ENCODE results near the gene ITGA5. TPM values are rescaled to one million over a fixed set of nuclear protein-coding genes. Genes with fewer than 3 reads are reported as not detected.
A peak's percentile ranks its signal among the peaks of the same experiment; 100 is the strongest.

ITGA5 gene
- 102 TPM for total RNA-seq
- long read RNA-seq, full-length matches to known transcripts, result 2 of 36 reads
- long read RNA-seq, partial matches to known transcripts, result 29 of 36 reads
- long read RNA-seq, other reads (novel, unspliced or antisense), result 5 of 36 reads

GRCh38 chr12:54419088-54419887 lies at the start of gene ITGA5:
Gene ITGA5 (minus strand): TSS chr12:54419266. CDS start chr12:54419198, 68 bp downstream.
- H3K4me1 ChIP-seq, result peaks cover 34% of the 10 kb centered on the region
- peak within 1 kb of the TSS; percentile 86 for H3K27ac ChIP-seq
- no peaks in the 10 kb centered on the region for H3K9me3 ChIP-seq
- DNase-seq, result peak; percentile 87
- TF ChIP-seq, protein P1, sequence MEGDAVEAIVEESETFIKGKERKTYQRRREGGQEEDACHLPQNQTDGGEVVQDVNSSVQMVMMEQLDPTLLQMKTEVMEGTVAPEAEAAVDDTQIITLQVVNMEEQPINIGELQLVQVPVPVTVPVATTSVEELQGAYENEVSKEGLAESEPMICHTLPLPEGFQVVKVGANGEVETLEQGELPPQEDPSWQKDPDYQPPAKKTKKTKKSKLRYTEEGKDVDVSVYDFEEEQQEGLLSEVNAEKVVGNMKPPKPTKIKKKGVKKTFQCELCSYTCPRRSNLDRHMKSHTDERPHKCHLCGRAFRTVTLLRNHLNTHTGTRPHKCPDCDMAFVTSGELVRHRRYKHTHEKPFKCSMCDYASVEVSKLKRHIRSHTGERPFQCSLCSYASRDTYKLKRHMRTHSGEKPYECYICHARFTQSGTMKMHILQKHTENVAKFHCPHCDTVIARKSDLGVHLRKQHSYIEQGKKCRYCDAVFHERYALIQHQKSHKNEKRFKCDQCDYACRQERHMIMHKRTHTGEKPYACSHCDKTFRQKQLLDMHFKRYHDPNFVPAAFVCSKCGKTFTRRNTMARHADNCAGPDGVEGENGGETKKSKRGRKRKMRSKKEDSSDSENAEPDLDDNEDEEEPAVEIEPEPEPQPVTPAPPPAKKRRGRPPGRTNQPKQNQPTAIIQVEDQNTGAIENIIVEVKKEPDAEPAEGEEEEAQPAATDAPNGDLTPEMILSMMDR (IDR thresholded peaks at IDR 0.05), result no peak
- intact Hi-C loops (cut with DNase I), result no loop called here
- peak within 1 kb of the TSS; percentile 83 for H3K4me3 ChIP-seq
- H3K27me3 ChIP-seq, result no peaks in the 10 kb centered on the region
- ATAC-seq, result peak; percentile 85
- no peaks in the 10 kb centered on the region for H3K36me3 ChIP-seq

- Histone ChIP-seq H3K4me3 (no peak overlapping the region), H3K4me1 (no peaks in the 10 kb centered on the region), H3K27ac (no peak overlapping the region), H3K9me3 (no peaks in the 10 kb centered on the region), H3K36me3 (no peaks in the 10 kb centered on the region), H3K27me3 (no peaks in the 10 kb centered on the region)
- TF ChIP-seq, protein P1 (IDR thresholded peaks at IDR 0.05), result no peak
- ATAC-seq (no peak), DNase-seq (no peak)
- intact Hi-C loops (cut with DNase I), result no loop called here
Observed at GRCh38 chr12:54465857-54466523, 46.9 kb upstream of the ITGA5 start.

GRCh38 chr12:54463484-54463883 lies 44.4 kb upstream of the ITGA5 start:
- intact Hi-C loops (cut with DNase I), result no loop called here
- TF ChIP-seq, protein P1 (IDR thresholded peaks at IDR 0.05), result no peak
- Histone ChIP-seq H3K27ac (no peak overlapping the region), H3K36me3 (no peaks in the 10 kb centered on the region), H3K4me1 (no peaks in the 10 kb centered on the region), H3K9me3 (no peaks in the 10 kb centered on the region), H3K27me3 (no peaks in the 10 kb centered on the region), H3K4me3 (no peak overlapping the region)
- ATAC-seq (no peak), DNase-seq (no peak)

- Histone ChIP-seq H3K36me3 (no peaks in the 10 kb centered on the region), H3K27ac (no peak overlapping the region), H3K4me1 (no peaks in the 10 kb centered on the region), H3K27me3 (no peaks in the 10 kb centered on the region), H3K4me3 (no peak overlapping the region), H3K9me3 (no peaks in the 10 kb centered on the region)
- intact Hi-C loops (cut with DNase I), result no loop called here
- TF ChIP-seq, protein P1 (IDR thresholded peaks at IDR 0.05), result no peak
- peak; percentile 63 for ATAC-seq
- no peak for DNase-seq
Observed at GRCh38 chr12:54463034-54463433, 44.0 kb upstream of the ITGA5 start.

DNA sequence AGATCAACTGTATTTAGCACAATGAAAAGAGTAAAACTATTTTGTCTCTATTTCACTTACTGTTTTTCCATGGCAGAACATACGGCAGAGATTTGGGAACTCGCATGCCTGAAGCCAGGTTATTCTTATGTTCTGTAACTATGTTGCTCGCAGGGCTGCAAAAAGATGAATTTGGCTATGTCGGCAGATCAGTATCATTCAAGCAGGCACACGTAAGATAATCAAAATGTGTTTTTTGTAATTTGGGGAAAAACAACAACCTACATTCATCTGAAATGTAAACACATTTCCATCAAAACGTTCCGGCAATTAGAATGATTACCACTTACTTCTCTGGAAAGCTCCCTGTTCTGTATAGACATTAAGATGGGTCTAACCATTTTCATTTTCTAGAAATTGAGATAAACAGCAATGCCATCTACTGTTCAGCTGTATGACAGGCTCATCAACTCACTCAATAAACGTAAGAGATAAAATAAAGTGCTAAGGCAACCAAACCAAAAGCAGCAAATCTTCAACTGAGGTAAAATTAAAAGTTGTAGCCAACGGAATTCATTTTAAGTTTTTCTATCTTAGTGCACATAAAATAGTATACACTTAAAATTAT lies 41.4 kb upstream of the ITGA5 start:
- no peak overlapping the region for H3K4me3 ChIP-seq
- intact Hi-C loops (cut with DNase I), result no loop called here
- no peak for DNase-seq
- H3K27ac ChIP-seq, result no peak overlapping the region
- TF ChIP-seq, protein P1 (IDR thresholded peaks at IDR 0.05), result no peak
- H3K4me1 ChIP-seq, result no peaks in the 10 kb centered on the region
- H3K36me3 ChIP-seq, result no peaks in the 10 kb centered on the region
- no peaks in the 10 kb centered on the region for H3K27me3 ChIP-seq
- H3K9me3 ChIP-seq, result no peaks in the 10 kb centered on the region
- no peak for ATAC-seq
